NT2/D1 (cell line): ENCODE data around the gene TIAM2.

Experiments
- DNase-seq: peaks from one replicate; pipeline ENCODE4 v3.0.0-alpha.2; 2011; ENCODE audit warnings: low read depth, low spot score
- H3K27me3 ChIP-seq: 2 replicates; pipeline ENCODE4 v1.6.0; 2011; ENCODE audit warnings: mild to moderate bottlenecking; ENCODE audit not compliant: insufficient read length, insufficient read depth
- H3K36me3 ChIP-seq: 2 replicates; pipeline ENCODE4 v1.6.1; 2011; ENCODE audit warnings: mild to moderate bottlenecking, low read length, mixed read lengths; ENCODE audit not compliant: insufficient read depth, insufficient read length
- H3K4me1 ChIP-seq: 2 replicates; pipeline ENCODE4 v1.5.1; 2011; ENCODE audit not compliant: insufficient read depth, insufficient read length
- H3K4me3 ChIP-seq: 2 replicates; pipeline ENCODE4 v1.5.1; 2011; ENCODE audit warnings: low read depth; ENCODE audit not compliant: insufficient read length
- H3K9ac ChIP-seq: 2 replicates; pipeline ENCODE4 v1.6.0; 2011; ENCODE audit warnings: low read depth; ENCODE audit not compliant: insufficient read length
- H3K9me3 ChIP-seq: 2 replicates; pipeline ENCODE4 v1.5.1; 2011; ENCODE audit warnings: mild to moderate bottlenecking, low read length; ENCODE audit not compliant: insufficient read depth
- SUZ12 ChIP-seq: IDR thresholded peaks from 2 replicates; pipeline ENCODE4 v1.6.1; 2011; ENCODE audit not compliant: insufficient read length, insufficient read depth; ENCODE audit errors: extremely low read depth
- YY1 ChIP-seq: IDR thresholded peaks from 2 replicates; pipeline ENCODE4 v1.6.1; 2011; ENCODE audit not compliant: insufficient read length, insufficient read depth
- ZNF274 ChIP-seq: IDR thresholded peaks from 2 replicates; pipeline ENCODE4 v1.6.1; 2011; ENCODE audit warnings: mild to moderate bottlenecking, low read depth, low read length

The TIAM2 gene

GRCh38 chr6:155132617-155133016 lies 137.5 kb downstream of the TIAM2 start:
- no peak for DNase-seq
- Histone ChIP-seq H3K27me3 (no peaks in the 10 kb centered on the region), H3K9ac (no peak overlapping the region), H3K4me3 (no peak overlapping the region), H3K9me3 (no peaks in the 10 kb centered on the region), H3K36me3 (peaks cover 53% of the 10 kb centered on the region), H3K4me1 (no peaks in the 10 kb centered on the region)
- TF ChIP-seq ZNF274: no peak
- no peak for TF ChIP-seq YY1
- TF ChIP-seq SUZ12: no peak

GRCh38 chr6:155141002-155141401 lies 145.9 kb downstream of the TIAM2 start:
- Histone ChIP-seq H3K4me1 (peaks cover 5% of the 10 kb centered on the region), H3K9me3 (no peaks in the 10 kb centered on the region), H3K9ac (no peak overlapping the region), H3K36me3 (peaks cover 30% of the 10 kb centered on the region), H3K4me3 (no peak overlapping the region), H3K27me3 (no peaks in the 10 kb centered on the region)
- TF ChIP-seq YY1: no peak
- TF ChIP-seq ZNF274: no peak
- no peak for TF ChIP-seq SUZ12
- DNase-seq: no peak

GRCh38 chr6:155141512-155141911 lies 146.4 kb downstream of the TIAM2 start:
- TF ChIP-seq ZNF274 (no peak), SUZ12 (no peak), YY1 (no peak)
- DNase-seq: no peak
- Histone ChIP-seq H3K4me1 (peaks cover 5% of the 10 kb centered on the region), H3K9ac (no peak overlapping the region), H3K9me3 (no peaks in the 10 kb centered on the region), H3K36me3 (peaks cover 30% of the 10 kb centered on the region), H3K4me3 (no peak overlapping the region), H3K27me3 (no peaks in the 10 kb centered on the region)

DNA sequence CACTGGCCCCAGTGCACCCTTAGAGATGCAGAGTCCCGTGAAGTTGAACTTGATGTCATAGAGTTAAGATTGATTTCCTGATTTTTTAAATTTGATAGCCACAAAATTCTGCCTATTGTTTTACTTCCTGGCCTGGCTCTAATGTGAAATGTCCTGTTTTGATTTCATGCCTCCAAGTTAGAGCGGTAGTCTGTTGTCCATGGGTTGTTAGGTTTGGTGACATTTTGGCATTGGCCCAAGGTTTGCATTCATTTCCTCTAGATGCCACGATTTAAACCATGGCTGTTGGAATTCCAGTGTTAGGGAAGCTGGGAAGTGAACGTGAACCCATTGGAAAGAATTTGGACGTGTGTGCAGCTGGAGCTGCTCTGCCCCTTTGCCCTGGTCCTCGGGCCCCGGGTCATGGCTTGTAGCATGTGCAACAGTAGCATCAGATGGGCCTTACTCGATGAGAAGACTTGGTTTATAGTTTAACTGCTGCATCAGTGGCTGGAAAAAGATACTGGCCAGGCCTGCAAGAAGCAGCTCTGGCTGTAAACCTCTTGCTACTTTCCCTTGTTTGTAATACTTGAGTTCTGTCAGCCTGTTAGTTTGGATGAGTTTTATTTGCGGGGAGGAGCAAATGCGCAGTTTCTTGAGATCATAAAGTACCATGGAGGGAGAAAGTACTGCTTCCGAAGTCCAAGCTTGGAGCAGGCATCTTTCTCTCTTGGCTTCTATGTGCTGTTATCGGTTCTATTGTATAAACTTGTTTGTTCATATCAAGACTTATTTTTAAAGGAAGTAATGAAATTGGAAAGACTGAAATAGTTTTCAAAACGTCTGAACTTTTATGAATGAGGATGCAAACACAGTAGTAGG lies 147.3 kb downstream of the TIAM2 start:
- DNase-seq: no peak
- no peak overlapping the region for H3K4me3 ChIP-seq

GRCh38 chr6:155143029-155143577 lies 148.0 kb downstream of the TIAM2 start:
- no peak for DNase-seq
- Histone ChIP-seq H3K9ac (no peak overlapping the region), H3K4me1 (peaks cover 5% of the 10 kb centered on the region), H3K36me3 (peaks cover 22% of the 10 kb centered on the region), H3K4me3 (no peak overlapping the region), H3K27me3 (no peaks in the 10 kb centered on the region), H3K9me3 (no peaks in the 10 kb centered on the region)
- no peak for TF ChIP-seq ZNF274
- no peak for TF ChIP-seq YY1
- TF ChIP-seq SUZ12: no peak

More for the DNA sequence above, 147.3 kb downstream of the TIAM2 start:
- Histone ChIP-seq H3K9ac (no peak overlapping the region), H3K9me3 (no peaks in the 10 kb centered on the region), H3K4me1 (peaks cover 5% of the 10 kb centered on the region), H3K36me3 (peaks cover 23% of the 10 kb centered on the region), H3K27me3 (no peaks in the 10 kb centered on the region)
- no peak for TF ChIP-seq SUZ12
- no peak for TF ChIP-seq ZNF274
- no peak for TF ChIP-seq YY1

DNA sequence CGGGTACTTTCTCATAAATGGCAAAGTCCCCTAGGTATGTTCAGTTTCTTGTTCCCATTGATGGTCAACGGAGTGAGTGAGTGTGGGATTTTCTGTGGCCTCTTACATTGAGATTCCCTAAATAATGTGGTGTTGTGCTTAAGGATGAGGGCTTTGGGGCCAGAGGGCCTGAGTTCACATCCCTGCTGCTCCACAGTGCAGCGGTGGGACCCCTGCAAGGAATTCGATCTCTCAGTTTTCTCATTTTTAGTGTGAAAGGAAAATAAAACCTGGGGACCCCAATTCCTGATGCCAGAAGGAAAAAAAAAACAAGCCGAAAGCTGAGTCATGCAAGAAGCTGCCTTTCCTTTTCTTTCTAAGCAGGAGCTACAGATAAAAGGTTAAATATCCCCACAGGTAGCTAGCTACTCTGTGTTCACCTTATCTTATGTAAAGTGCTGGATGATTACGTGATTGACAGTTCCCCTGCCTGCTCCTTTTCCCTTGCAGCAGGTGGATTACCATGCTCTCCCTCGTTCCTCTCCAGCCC lies 148.5 kb downstream of the TIAM2 start:
- peak overlapping the region; percentile 26 for H3K9ac ChIP-seq
- peaks cover 5% of the 10 kb centered on the region for H3K4me1 ChIP-seq
- no peak for DNase-seq
- H3K36me3 ChIP-seq: peaks cover 24% of the 10 kb centered on the region
- H3K27me3 ChIP-seq: no peaks in the 10 kb centered on the region
- TF ChIP-seq YY1 (no peak), ZNF274 (no peak), SUZ12 (no peak)
- H3K4me3 ChIP-seq: no peak overlapping the region
- no peaks in the 10 kb centered on the region for H3K9me3 ChIP-seq

GRCh38 chr6:155146205-155146604 lies 151.1 kb downstream of the TIAM2 start:
- no peak for TF ChIP-seq YY1
- no peak for TF ChIP-seq SUZ12
- no peak for TF ChIP-seq ZNF274
- Histone ChIP-seq H3K9ac (no peak overlapping the region), H3K4me1 (peaks cover 5% of the 10 kb centered on the region), H3K36me3 (peaks cover 25% of the 10 kb centered on the region), H3K27me3 (no peaks in the 10 kb centered on the region), H3K4me3 (no peak overlapping the region), H3K9me3 (no peaks in the 10 kb centered on the region)
- no peak for DNase-seq
